HepG2 (cell line): ENCODE results near the gene TXNL4A. TPM values are rescaled to one million over a fixed set of nuclear protein-coding genes. Genes with fewer than 3 reads are reported as not detected.

Experiments used
- DRAP1 ChIP-seq: IDR thresholded peaks from 2 replicates; pipeline ENCODE4 v1.6.1; 2016; ENCODE audit warnings: missing genetic modification reagents, missing compliant biosample characterization
- E2F5 ChIP-seq: sonication (generic); formaldehyde crosslinking; conservative IDR thresholded peaks from 2 replicates; pipeline ENCODE4 v1.4.0; 2020; ENCODE audit warnings: missing genetic modification reagents
- MED13 ChIP-seq: sonication (generic); formaldehyde crosslinking; IDR thresholded peaks from 2 replicates; pipeline ENCODE4 v1.5.0; 2020; ENCODE audit warnings: missing genetic modification reagents
- MTA1 ChIP-seq: sonication (generic); formaldehyde crosslinking; IDR thresholded peaks from 2 replicates; pipeline ENCODE4 v1.4.0; 2020; ENCODE audit warnings: missing genetic modification reagents, mild to moderate bottlenecking, borderline replicate concordance
- NFIB ChIP-seq: sonication (generic); formaldehyde crosslinking; IDR thresholded peaks from 2 replicates; pipeline ENCODE4 v1.9.0; 2021; ENCODE audit warnings: missing genetic modification reagents, mild to moderate bottlenecking, borderline replicate concordance
- SMAD3 ChIP-seq: sonication (generic); formaldehyde crosslinking; IDR thresholded peaks from 2 replicates; pipeline ENCODE4 v1.4.0; 2020; ENCODE audit warnings: missing genetic modification reagents
- SNRNP70 ChIP-seq: fragments of 200-400 bp; formaldehyde crosslinking; IDR thresholded peaks from 2 replicates; pipeline ENCODE4 v1.6.1; 2017; ENCODE audit warnings: mild to moderate bottlenecking, low read depth, low read length, moderate library complexity
- ZBTB14 ChIP-seq: sonication (generic); formaldehyde crosslinking; IDR thresholded peaks from 2 replicates; pipeline ENCODE4 v1.4.0; 2020; ENCODE audit warnings: missing genetic modification reagents
- ZFYVE20 ChIP-seq: sonication (generic); formaldehyde crosslinking; IDR thresholded peaks from 2 replicates; pipeline ENCODE4 v1.8.0; 2023; ENCODE audit warnings: low read depth, mild to moderate bottlenecking, moderate library complexity, missing genetic modification reagents, borderline replicate concordance
- ZHX2 ChIP-seq, 2 experiments: sonication (generic) in 1 of 2; formaldehyde crosslinking in 1 of 2; IDR thresholded peaks; 2 replicates each; pipeline versions ENCODE4 v1.6.1 to v1.9.0; 2014 to 2022; ENCODE audit warnings: antibody characterized with exemption in 1 of 2, borderline replicate concordance in 1 of 2, inconsistent platforms in 1 of 2, low read depth in 1 of 2, missing genetic modification reagents in 1 of 2
- ZMAT5 ChIP-seq: sonication (generic); formaldehyde crosslinking; IDR thresholded peaks from 2 replicates; pipeline ENCODE4 v1.5.0; 2020; ENCODE audit warnings: mild to moderate bottlenecking, low read depth, missing genetic modification reagents, borderline replicate concordance
- ZNF253 ChIP-seq: sonication (generic); formaldehyde crosslinking; IDR thresholded peaks from 2 replicates; pipeline ENCODE4 v1.8.0; 2022; ENCODE audit warnings: mild to moderate bottlenecking, missing genetic modification reagents, borderline replicate concordance
- ZNF280B ChIP-seq: sonication (generic); formaldehyde crosslinking; IDR thresholded peaks from 2 replicates; pipeline ENCODE4 v1.5.0; 2020; ENCODE audit warnings: missing genetic modification reagents, mild to moderate bottlenecking, borderline replicate concordance
- ZNF282 ChIP-seq: fragments of 450-650 bp; IDR thresholded peaks from 2 replicates; pipeline ENCODE4 v1.6.1; 2018; ENCODE audit not compliant: partially characterized antibody
- ZNF737 ChIP-seq: sonication (generic); formaldehyde crosslinking; IDR thresholded peaks from 2 replicates; pipeline ENCODE4 v1.5.0; 2020; ENCODE audit warnings: missing genetic modification reagents, mild to moderate bottlenecking, borderline replicate concordance
- ZSCAN20 ChIP-seq: sonication (generic); formaldehyde crosslinking; IDR thresholded peaks from 2 replicates; pipeline ENCODE4 v1.4.0; 2020; ENCODE audit warnings: missing genetic modification reagents, mild to moderate bottlenecking, borderline replicate concordance
- ZSCAN31 ChIP-seq: sonication (generic); formaldehyde crosslinking; IDR thresholded peaks from 2 replicates; pipeline ENCODE4 v1.5.0; 2020; ENCODE audit warnings: low read depth, mild to moderate bottlenecking, missing genetic modification reagents
- polyA plus RNA-seq, 8 experiments: library from polyadenylated mRNA; depleted of rRNA in 3 of 8; stranded (reverse) in 7 of 8; unstranded in 1 of 8; fragments of >200 nt; fragmentation: Illumina TruSeq in 4 of 8; extraction: Trizol in 4 of 8; gene quantifications; 2 replicates each; pipeline versions ENCODE4 v1.2.1 to v1.2.3, GENCODE V29; 2011 to 2016; ENCODE audit warnings: low read depth in 4 of 8, missing spikeins in 1 of 8, mixed read lengths in 1 of 8; ENCODE audit not compliant: insufficient read depth in 1 of 8
- total RNA-seq, 5 experiments: library from RNA; depleted of rRNA; stranded (reverse); fragments of >200 nt; fragmentation: Illumina TruSeq; extraction: Trizol; gene quantifications; 2 replicates each; pipeline ENCODE4 v1.2.3, GENCODE V29; 2016; ENCODE audit warnings: low read depth in 1 of 5

Gene TXNL4A
- total and polyA plus RNA-seq, 2 of the 13 experiments (the other 11 are each of a cell fraction or from before 2014, with no cell fraction given), result 172 to 202 TPM

- TF ChIP-seq ZMAT5 (CRISPR knock-in tag) (no peak), ZFYVE20 (CRISPR knock-in tag) (no peak), ZSCAN31 (CRISPR knock-in tag) (0 out of 2 replicates have a peak, but pooled peaks have one; percentile 70), ZNF737 (no peak), NFIB (no peak), SMAD3 (CRISPR knock-in tag) (no peak), ZNF282 (no peak), MED13 (CRISPR knock-in tag) (no peak; the same call in 1 of the 2 replicates), SNRNP70 (no peak), ZNF280B (CRISPR knock-in tag) (no peak), MTA1 (CRISPR knock-in tag) (peak; percentile 76; the same call in 1 of the 2 replicates), ZSCAN20 (CRISPR knock-in tag) (no peak; the same call in 1 of the 2 replicates), ZBTB14 (CRISPR knock-in tag) (peak; percentile 96), DRAP1 (CRISPR knock-in tag) (peak; percentile 76), ZHX2 (IDR thresholded peaks at IDR 0.05; ENCODE audit: low read depth) (peak; percentile 81), ZHX2 (CRISPR knock-in tag; IDR thresholded peaks at IDR 0.05; ENCODE audit: borderline replicate concordance) (no peak), E2F5 (peak; percentile 76; the same call in 1 of the 2 replicates), ZNF253 (no peak)
Observed at GRCh38 chr18:79988451-79989194, at the start of gene TXNL4A (continued).
